Fibroblast of skin of left quadriceps (primary cell): ENCODE results near the gene CDS1.
"Not testable (repeated sequence)": the region's sequence is repeated elsewhere in the genome, so short reads cannot be mapped to it uniquely, and the experiment has no call there.

Source experiments
- DNase-seq, 2 experiments: peaks; one replicate each; pipeline ENCODE4 v3.0.0-alpha.2; 2013; ENCODE audit warnings: low read depth in 2 of 2

The CDS1 gene

DNA sequence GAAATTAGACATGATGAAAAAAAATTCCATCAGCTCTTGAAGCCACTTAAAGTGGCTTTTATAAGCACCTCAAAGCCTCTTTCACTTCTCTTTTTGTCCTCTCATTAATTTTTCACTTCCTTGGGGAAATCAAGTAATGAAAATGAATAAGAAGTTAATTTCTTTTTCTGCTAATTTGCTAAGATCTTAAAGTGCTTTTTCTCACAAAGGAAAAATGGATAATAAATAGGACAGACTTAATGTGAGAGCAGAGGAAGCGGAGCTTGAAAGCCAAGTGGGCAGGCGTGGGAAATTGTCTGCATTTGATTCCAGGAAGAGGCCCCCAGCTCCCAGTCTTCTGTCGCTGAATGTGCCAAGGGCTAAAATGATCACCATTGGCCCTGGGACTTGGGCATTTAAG is 28.6 kb downstream of the CDS1 start:
- DNase-seq: no peak

DNA sequence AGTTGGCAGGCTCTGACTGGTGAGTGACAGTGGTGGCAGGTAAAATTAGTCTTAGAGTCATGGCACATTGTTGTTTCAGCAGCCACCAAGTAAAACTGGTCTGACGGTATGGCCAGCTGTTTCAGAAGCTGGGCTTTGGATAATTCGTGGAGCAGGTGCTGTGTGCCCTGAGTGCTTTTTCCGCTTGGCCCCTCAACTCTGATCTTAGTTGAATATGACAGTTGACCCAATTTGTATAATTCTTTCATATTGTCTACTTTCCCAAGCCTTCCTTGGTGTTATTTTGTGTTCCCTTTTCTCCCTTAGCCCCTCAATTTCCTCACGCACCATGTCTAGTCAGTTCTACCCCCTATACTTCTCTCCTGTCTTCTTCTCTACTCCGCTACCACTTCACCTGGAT is 32.0 kb downstream of the CDS1 start:
- DNase-seq: no peak

DNA sequence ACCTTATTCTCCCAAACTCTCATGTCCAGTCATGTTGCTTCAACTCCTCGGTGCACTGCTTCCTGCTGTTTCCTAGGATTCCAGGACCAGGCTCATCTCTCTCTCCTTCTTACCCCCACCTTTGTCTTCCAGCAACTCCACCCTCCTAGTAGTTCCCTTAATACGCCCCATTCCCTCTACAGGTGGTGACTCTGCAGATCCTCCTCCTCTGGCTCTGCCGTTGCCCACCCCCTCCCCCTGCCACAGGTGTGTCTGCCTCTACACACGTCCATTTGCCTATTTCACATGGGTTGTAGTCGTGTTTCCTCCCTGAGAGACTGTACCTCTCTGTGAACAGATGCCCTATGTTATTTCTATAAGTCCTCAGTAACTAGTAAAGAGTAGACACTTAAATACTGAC is 32.4 kb downstream of the CDS1 start:
- no peak for DNase-seq

DNA sequence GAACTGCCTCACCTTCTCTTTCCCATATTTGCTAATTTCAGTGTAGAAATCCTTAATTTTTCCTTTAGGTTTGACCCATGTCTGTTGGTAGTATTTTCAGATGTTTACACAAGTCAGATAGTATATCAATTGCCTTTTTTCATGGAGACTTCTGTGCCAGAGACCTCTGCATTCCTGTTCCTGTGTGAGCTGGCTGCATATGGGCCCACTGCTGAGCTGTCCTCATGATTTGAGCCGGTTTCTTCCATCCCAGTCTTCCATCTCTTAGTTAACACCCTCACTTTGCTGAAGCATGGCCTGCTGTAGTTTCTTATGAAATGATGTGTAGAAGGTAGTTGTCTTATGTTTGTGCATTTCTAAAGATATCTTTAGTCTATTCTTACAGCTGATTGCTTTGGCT is 40.0 kb downstream of the CDS1 start:
- DNase-seq: no peak

DNA sequence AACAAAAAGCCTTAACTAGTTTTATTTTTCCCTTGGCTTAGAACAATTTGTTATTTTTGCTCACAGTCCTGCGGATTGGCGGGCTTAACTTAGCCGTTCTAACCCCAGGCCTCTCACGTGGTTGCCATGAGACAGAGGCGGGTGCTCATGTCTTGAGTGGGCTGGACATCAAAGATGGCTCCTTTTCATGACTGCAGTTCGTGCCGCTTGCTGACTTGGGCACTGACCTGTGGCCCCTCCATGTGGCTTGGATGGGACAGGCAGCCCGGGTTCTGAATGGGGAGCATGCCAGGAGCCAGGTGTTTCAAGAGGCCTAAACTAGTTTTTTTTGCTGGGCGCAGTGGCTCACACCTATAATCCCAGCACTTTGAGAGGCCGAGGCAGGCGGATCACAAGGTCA is 40.7 kb downstream of the CDS1 start:
- DNase-seq: no peak

DNA sequence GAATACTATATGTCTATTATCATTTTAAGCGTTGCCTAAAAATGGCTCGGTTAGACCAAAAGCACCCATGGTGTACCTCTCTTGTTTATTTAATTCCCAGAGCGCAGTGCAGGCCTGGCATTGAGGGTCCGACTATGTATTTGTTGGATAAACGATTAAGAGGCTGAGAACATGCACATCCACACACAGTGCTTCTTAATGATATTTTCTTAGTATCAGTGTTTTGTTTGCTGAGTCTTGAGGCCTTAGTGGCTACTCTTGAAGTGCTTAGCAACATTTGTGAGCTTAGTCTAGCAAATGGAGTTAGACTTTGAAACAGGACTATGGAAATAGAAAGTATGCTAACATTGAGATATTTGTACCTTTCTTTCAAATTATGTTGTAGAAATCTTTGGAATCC is 43.7 kb downstream of the CDS1 start:
- DNase-seq: no peak

DNA sequence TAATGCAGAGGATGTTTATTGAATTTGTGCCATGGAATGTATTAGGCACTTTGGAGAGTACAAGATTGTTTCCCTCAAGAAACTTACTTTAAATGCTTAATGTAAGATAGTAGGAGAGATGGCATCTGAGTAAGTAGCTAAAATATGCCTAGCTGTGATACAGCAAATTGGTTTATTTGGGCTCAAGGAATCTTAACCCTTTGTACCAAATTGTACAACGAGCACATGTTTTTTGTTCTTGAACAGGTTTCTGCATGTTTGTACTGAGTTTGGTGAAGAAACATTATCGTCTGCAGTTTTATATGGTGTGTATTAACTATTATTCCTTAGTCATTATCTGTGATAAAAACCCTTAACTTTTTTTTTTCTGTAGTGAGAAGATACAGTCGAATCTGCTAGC is 48.6 kb downstream of the CDS1 start:
- DNase-seq: no peak

DNA sequence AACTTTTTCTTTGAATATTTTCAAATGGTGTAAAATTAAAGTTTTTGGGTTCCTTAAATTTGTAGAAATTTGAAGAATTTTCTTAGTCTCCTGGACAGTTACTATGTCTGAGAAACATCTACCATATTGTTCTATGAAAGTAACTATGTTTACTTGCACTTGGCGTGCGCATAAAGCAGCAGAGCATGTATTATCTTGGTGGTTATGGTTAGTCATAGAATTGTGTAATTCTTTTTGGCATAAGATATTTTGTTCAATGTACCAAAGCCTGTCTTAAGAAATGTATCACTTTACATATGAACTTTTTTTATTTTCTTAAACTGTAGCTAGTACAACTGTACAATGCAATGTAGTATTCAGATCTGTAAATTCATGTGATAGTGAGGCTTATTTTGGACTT is 49.2 kb downstream of the CDS1 start:
- DNase-seq: peak; percentile 7 to 17

DNA sequence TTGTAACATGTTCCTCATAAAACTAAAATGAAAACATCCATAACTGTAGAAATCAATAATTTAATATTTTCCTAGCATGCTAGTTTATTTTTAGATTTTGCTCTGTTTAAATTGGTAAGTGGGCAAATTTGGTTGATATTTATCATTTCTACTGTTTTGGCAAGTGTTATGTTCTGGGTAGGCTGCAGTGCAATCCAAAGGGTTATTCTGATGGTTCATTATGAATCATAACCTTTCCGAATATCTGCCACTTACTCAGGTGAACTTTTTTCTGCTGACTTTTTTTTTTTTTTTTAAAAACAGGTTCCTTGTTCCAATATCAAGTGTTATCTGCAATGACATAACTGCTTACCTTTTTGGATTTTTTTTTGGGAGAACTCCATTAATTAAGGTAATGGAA is 52.0 kb downstream of the CDS1 start:
- DNase-seq: no peak

DNA sequence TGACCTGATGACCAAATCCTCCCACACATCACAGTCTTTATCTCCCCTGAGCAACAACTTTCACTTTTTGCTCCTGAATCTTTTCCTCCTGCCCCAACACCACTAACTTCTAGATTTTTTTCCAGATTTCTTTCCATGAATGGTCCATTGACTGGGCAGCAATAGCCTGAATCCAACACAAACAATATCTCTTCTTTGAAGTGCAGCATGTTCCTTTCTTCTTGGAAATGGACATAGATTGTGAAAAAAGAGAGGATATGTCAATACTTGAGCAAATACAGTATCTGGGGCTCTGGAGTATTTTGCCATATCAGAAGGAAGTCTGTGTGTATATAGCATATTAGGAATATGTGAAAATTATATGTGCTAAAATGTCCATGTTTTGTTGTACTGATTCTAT is 55.2 kb downstream of the CDS1 start:
- DNase-seq: no peak

DNA sequence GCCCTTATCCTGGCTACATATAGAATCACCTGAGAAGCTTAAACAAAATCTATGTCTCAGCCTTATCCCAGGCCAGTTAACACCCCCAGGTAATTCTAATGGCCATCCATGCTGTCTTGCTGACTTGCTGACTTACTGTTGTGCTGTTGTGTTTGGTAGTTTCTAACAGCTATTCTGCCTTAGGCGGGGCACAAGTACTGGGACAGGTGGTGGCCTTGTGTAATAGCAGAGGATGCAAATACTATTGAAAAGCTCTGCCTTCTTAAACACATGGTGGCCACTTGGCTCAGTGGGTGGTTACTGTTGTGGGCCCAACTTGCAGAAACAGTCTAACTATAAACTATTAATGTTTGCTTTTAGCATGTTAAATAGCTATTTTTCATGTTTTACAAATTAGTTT is 56.2 kb downstream of the CDS1 start:
- DNase-seq: no peak

DNA sequence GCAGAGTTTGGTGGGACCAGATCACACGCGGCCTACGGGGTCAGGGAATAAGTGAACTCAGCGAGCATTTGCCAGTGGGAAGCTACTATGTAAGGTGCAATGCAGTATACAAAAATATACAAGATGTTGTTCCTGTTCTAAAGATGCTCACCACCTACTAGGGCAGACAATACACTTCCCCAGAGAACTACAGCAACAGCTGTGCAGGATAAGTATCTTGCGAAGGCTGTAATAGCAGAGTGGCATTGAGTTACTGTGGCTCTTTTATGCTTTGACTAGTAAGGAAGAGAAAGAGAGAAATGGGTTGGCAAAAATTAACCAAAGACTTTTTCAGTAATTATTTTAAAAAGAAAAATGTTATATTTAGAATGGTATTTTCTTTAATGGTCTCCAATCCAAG is 61.2 kb downstream of the CDS1 start:
- DNase-seq: no peak

DNA sequence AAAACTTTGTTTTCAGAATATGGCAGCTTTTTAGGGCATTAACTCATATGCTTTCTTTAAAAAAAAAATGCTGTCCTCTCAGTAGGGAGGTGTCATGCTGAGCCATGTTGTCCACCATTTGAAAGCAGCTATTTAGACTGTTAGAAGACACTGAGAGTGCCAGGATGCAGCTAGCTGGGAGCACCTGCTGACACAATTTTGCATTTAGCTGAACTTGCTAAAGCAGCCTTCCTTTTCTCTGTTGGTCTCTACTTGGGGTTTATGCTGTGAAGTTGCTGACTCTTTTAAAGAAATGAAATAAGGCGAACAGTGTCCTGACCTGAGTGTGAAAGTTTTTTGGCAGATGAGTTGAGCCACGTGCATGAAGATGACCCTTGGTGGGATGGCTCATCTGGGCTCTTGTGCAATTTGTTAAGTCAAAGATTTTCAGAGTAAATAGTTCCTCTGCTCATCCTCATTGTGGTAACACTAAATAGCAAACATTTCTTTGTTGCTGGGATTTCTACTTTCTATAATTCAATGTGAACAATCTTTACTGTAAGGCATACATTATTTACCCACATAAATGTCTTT is 64.5 kb downstream of the CDS1 start:
- no peak for DNase-seq

DNA sequence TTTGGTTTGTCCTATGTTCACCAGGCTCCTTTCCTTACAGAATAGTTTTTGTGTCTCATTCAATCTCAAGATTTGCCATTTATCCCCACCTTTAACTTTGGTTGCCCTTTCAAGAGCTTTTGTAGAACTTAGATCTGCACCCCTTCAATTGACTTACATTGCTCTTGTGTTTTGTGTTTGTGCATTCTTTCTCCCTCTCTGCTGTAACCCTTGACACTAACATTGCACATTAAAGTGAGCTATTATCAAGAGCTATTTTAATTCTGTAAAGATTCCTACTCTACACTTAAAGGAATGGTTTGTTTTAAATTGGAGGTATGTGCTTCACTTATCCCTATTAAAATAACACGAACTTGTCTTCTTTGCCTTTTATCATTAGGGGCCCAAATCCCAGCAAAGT is 65.3 kb downstream of the CDS1 start:
- no peak for DNase-seq

DNA sequence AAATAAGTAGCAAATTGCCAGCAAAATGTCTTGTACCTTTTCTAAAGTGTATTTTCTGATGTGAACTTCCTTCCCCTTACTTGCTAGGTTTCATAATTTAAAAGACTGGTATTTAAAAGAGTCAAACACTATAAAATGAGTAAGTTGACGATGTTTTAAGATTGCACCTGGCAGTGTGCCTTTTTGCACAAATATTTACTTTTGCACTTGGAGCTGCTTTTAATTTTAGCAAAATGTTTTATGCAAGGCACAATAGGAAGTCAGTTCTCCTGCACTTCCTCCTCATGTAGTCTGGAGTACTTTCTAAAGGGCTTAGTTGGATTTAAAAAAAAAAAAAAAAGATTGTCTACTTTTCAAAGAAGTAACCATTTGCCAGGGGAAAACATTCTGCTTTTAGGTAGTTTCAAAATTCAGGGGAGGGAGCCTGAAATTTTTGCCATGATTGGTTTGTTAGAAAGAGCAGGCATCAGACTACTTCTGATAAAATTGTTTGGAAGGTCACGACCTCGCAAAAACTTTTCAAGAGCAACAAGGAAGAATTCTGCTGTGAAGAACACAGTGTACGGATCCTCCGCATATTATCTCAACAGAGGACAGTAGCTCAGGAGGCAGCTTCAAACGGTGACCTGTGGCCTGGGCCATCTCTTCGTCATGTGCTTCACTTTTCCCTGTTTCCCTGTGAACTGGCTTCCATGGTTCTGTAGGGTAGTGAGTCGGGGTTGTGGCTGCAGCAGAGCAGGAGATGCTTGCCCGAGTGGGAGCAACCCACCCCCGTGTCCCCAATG is 66.1 kb downstream of the CDS1 start:
- DNase-seq: no peak

DNA sequence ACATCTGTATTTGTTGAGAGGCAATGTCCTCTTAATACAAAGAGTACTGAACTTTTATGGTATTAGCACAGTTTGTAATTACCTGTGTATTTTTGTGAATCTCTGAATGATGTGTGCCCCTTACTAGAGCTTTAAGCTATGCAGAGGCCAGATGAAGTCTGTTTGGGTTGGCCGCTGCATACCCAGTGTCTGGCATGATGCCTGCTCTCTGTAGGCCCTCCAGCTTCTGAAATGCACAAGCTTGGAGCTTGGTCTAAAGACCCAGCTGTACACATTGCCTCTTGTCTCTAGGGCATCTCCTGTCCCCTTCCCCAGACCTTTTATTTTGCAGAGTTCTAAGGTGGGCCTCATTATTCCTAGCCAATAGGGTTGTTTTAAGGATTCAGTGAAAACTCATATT is 68.6 kb downstream of the CDS1 start:
- no peak for DNase-seq

DNA sequence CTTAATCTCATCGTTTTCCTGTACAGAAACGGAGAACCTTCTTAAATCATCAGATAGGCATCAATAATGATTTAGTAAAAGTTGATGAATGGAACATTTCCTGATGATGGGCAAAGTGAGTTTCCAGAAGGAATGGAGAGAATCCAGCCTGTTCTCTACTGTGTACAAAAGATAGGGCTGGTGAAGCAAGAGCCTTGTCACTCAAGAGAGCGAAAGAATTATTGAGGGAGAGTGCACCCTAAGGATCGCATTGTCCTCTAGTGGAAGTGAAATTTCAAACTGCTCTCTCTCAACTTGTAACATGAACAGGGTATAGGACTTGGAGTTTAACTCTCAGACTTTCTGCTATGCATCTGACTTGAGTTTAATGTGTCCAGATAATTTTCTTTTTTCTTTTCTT is 69.6 kb downstream of the CDS1 start:
- DNase-seq: no peak

DNA sequence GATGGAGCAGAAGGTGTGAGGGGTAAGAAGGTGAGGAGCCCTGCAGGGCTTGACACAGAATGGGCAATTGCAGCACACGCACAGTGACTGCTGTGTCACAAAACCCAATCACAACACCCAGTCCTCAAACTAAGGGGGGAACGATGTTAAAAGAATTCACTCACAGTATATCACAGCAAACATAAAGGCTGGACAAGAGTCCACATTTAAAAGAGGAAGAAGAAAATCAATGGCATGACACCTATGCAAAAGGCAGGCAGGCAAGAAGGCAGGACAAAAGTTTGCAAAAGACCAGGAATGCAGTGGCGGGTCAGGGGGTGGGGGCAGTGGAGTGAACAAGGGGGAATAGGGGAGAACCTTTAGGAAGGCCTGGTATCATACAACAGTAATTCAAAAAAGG is 77.7 kb downstream of the CDS1 start:
- no peak for DNase-seq

DNA sequence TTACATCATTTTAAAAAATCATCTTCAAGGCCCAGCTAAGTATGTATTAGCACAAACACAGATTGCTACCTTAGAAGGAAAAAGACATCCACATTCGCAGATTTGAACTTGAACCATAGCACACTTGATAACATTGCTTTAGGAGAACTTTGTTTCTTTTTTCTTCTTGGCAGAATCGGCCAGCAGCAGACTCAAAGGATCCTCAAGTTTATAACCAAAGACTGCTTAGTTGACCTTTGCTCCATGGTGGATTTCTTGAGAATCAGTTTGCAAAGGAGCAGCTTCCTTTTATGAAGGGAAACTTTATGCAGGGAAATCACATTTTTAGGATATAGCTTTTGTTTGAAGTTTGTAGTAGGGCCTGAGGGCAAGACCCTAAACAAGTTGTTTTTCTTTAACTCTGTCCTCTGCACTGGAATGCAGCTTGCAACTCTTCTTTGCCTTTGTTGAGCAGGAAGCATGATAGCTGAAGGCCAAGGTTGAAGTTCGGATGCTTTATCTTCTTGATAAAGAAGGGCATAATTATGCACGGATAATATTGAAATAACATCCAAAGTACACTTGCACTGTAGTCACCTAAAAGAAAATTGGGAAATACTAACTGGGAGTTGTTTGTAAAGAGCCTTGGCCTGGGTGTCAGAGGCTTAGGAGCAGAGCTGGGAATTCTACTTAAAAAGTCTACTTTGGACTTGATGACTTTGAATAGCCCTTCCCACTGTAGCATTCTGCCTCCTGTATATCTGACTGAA is 78.4 kb downstream of the CDS1 start:
- DNase-seq: no peak

DNA sequence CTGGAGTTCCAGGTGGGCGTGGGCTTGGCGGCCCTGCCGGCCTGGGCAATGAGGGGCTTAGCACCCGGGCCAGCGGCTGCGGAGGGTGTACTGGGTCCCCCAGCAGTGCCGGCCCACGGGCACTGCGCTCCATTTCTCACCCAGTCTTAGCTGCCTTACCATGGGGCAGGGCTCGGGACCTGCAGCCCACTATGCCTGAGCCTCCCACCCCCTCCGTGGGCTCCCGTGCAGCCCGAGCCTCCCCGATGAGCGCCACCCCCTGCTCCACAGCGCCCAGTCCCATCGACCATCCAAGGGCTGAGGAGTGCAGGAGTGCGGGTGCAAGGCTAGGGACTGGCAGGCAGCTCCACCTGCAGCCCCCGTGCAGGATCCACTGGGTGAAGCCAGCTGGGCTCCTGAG is 81.8 kb downstream of the CDS1 start:
- DNase-seq: not testable (repeated sequence)

DNA sequence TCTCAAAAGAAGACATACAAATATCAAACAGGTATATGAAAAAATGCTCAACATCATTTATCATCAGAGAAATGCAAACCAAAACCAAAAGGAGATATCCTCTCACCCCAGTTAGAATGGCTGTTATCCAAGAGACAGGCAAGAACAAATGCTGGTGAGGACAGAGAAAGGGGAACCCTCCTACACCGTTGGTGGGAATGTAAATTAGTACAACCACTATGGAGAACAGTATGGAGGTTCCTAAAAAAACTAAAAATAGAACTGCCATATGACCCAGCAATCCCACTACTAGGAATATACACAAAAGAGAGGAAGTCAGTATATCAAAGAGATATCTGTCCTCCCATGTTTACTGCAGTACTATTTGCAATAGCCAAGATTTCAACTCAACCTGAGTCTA is 83.5 kb downstream of the CDS1 start:
- no peak for DNase-seq

DNA sequence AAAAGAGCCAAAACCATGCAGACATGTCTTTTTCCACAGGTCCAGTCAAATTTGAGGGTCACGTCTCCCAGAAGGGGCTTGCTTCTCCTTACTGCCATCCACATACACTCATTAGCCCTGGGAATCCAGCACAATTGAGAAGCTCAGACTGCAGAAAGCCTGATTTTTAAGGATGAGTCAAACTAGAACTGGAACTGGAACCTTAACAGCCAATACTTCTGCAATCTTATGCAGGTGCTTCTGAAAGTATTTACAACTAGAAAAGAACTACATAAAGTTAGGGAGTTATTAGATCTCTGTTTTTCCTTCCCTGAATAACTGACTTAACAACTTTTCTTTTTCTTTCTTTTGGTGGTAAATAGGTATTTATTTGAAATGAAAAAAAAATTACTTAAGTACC is 86.3 kb downstream of the CDS1 start:
- DNase-seq: no peak

DNA sequence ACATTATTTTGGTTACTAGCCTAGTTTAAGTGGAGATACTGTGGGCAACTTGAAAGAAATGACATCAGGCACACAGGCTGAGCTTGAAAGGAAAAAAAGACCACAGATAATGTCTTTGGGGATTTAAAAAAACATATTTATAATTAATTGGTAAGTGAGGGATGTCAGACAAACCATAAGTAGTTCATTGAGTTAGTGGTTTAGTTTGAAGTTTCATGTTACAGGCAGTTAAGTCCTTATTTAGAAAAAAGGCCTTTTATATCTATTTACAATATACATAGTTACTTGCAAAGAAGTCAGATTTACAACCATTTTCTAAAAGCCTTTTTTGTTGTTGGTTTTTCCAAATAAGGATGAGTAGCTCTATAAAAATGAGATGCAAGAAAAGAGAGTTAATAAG is 89.2 kb downstream of the CDS1 start:
- DNase-seq: peak; percentile 27 to 28
